ENCODE data around the gene TRAPPC12. TPM values are rescaled to one million over a fixed set of nuclear protein-coding genes. Genes with fewer than 3 reads are reported as not detected.

TRAPPC12 gene
- total RNA-seq, 1 experiment from 2014 or later: 72.8 TPM

GRCh38 chr2:3376821-3377220 lies 2.7 kb upstream of the TRAPPC12 start:
- H3K9me3 Mint-ChIP-seq: 0 out of 2 replicates have a peak, but pooled peaks cover under 1% of the 10 kb centered on the region
- H3K27me3 Mint-ChIP-seq (ENCODE audit: low read depth): no peaks in the 10 kb centered on the region
- POLR2A ChIA-PET: no interaction called here
- H3K4me3 Mint-ChIP-seq: peak overlapping the region; percentile 95
- no peak overlapping the region for H3K27ac Mint-ChIP-seq
- ATAC-seq (no peak), DNase-seq (ENCODE audit: low spot score) (no peak)
- H3K4me1 Mint-ChIP-seq: peaks cover 26% of the 10 kb centered on the region
- no peak for TF ChIP-seq RORB (CRISPR knock-in tag; IDR thresholded peaks at IDR 0.05)
- TF ChIP-seq ATF3 (CRISPR knock-in tag; conservative IDR thresholded peaks at IDR 0.05): no peak
- TF ChIP-seq, protein P1, sequence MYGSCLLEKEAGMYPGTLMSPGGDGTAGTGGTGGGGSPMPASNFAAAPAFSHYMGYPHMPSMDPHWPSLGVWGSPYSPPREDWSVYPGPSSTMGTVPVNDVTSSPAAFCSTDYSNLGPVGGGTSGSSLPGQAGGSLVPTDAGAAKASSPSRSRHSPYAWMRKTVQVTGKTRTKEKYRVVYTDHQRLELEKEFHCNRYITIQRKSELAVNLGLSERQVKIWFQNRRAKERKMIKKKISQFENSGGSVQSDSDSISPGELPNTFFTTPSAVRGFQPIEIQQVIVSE (CRISPR knock-in tag; IDR thresholded peaks at IDR 0.05; ENCODE audit: borderline replicate concordance): no peak
- TF ChIP-seq, protein P2, sequence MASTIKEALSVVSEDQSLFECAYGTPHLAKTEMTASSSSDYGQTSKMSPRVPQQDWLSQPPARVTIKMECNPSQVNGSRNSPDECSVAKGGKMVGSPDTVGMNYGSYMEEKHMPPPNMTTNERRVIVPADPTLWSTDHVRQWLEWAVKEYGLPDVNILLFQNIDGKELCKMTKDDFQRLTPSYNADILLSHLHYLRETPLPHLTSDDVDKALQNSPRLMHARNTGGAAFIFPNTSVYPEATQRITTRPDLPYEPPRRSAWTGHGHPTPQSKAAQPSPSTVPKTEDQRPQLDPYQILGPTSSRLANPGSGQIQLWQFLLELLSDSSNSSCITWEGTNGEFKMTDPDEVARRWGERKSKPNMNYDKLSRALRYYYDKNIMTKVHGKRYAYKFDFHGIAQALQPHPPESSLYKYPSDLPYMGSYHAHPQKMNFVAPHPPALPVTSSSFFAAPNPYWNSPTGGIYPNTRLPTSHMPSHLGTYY (CRISPR knock-in tag; IDR thresholded peaks at IDR 0.05): no peak
- no peak for TF ChIP-seq CBFB (CRISPR knock-in tag; IDR thresholded peaks at IDR 0.05; ENCODE audit: low read depth)
- no peak for TF ChIP-seq ZNF671 (CRISPR knock-in tag; IDR thresholded peaks at IDR 0.05)
- no peak for TF ChIP-seq PRRX2 (CRISPR knock-in tag; IDR thresholded peaks at IDR 0.05)
- no peak for TF ChIP-seq TEAD4 (CRISPR knock-in tag; IDR thresholded peaks at IDR 0.05)
- TF ChIP-seq CREB1 (CRISPR knock-in tag; IDR thresholded peaks at IDR 0.05): no peak
- TF ChIP-seq AFF4 (CRISPR knock-in tag; IDR thresholded peaks at IDR 0.05; ENCODE audit: borderline replicate concordance): no peak
- no peak for TF ChIP-seq KAT7 (CRISPR knock-in tag; IDR thresholded peaks at IDR 0.05; ENCODE audit: borderline replicate concordance)
- TF ChIP-seq, protein P3, sequence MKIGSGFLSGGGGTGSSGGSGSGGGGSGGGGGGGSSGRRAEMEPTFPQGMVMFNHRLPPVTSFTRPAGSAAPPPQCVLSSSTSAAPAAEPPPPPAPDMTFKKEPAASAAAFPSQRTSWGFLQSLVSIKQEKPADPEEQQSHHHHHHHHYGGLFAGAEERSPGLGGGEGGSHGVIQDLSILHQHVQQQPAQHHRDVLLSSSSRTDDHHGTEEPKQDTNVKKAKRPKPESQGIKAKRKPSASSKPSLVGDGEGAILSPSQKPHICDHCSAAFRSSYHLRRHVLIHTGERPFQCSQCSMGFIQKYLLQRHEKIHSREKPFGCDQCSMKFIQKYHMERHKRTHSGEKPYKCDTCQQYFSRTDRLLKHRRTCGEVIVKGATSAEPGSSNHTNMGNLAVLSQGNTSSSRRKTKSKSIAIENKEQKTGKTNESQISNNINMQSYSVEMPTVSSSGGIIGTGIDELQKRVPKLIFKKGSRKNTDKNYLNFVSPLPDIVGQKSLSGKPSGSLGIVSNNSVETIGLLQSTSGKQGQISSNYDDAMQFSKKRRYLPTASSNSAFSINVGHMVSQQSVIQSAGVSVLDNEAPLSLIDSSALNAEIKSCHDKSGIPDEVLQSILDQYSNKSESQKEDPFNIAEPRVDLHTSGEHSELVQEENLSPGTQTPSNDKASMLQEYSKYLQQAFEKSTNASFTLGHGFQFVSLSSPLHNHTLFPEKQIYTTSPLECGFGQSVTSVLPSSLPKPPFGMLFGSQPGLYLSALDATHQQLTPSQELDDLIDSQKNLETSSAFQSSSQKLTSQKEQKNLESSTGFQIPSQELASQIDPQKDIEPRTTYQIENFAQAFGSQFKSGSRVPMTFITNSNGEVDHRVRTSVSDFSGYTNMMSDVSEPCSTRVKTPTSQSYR (CRISPR knock-in tag; IDR thresholded peaks at IDR 0.05): no peak
- no peak for TF ChIP-seq AR (CRISPR knock-in tag; IDR thresholded peaks at IDR 0.05)
- TF ChIP-seq ZMAT4 (CRISPR knock-in tag; IDR thresholded peaks at IDR 0.05): no peak
- no peak for TF ChIP-seq TCF7 (CRISPR knock-in tag; IDR thresholded peaks at IDR 0.05; ENCODE audit: low read depth)
- H3K36me3 Mint-ChIP-seq: peaks cover 13% of the 10 kb centered on the region
- CTCF ChIA-PET: interaction anchor here (0.5 kb wide), 1 partner anchor 833 kb away, joined by 3 read pairs; no protein-coding TSS in a partner anchor
